ENCODE measurements around the gene SMAD3.

Gene SMAD3

DNA sequence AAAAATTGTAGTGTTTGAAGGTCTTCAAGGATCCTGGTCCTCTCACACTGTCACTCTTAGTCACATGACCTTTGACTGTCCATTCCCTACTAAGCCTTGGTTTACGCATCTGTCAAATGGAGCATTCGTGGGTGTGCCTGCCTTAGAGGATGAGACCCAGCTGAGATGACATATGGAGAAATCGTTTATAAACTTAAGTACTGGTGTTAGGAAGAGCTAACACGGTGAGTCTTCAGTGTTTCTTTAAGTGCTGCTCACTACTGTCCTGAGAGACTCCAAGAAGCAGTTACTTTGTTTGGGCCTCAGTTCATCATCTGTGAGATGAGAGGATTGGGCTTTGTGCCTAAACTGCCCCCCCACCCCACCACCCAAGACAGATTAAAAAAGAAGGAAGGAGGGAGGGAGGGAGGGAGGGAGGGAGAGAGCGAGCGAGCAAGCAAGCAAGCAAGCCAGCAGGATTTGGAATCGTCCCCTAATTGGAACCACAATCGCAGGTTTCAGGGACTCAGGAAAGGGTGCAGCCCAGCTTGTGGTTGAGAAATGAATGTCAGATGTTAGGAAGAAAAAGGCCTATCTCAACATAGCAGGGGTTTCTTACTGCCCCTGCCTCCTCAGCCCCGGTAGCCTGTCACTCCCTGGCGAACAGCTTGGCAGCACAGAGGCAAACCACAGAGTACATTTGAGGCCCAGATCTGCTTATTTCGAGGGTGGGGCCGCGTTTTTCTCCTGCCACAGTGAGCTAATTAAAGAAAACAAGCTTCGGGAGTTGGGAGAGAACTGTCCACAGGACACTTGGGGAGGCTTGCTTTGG, 32.7 kb downstream of the SMAD3 start:
- DNase-seq, result peak; percentile 63

DNA sequence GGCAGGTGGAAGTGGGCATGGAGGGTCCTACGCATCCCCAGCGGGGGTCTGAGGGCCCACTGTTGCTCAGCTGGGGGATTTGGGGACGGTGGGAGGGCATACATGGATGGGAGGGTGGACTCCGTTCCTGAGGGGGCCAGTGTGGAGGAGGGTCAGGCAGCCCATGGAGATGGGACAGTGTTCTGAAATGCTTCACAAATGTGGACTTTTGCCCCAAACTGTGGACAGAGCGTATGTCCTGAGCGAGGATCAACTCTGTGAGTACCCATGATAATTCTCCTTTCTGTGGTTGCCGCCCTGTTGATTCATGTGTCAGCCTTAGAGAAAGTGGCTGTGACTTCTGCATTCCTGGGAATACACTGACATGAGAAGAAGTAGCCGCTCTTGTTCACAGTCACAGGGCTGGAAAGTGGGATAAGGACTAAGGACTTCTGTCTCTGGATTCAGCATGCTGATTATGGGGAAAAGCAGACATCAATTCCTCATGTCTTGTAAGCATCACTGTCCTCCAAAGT, 33.4 kb downstream of the SMAD3 start:
- no peak for DNase-seq

DNA sequence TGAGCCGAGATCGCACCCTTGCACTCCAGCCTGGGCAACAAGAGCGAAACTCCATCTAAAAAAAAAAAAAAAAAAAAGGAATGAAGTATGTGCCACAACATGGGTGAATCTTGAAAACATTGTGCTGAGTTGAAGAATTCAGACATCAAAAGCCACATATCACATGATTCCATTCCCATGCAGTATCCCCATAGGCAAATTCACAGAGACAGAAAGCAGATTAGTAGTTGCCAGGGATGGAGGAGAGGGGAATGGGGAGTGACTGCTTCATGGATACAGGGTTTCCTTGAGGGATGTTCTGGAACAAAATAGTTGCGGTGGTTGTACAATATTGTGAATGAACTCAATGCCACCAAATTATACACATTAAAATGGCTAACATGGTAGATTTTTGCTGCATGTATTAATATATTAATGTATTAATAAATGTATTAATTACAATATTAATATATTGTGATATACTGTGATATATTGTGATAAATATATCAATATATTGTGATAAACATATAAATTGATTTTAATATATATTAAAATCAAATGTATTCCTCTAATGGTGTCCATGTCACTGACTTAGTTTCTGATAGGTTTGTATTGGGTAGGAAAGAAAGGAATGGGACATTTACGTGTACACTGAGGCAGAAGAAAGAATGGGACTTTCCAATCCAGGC, 34.9 kb downstream of the SMAD3 start:
- DNase-seq, result no peak

DNA sequence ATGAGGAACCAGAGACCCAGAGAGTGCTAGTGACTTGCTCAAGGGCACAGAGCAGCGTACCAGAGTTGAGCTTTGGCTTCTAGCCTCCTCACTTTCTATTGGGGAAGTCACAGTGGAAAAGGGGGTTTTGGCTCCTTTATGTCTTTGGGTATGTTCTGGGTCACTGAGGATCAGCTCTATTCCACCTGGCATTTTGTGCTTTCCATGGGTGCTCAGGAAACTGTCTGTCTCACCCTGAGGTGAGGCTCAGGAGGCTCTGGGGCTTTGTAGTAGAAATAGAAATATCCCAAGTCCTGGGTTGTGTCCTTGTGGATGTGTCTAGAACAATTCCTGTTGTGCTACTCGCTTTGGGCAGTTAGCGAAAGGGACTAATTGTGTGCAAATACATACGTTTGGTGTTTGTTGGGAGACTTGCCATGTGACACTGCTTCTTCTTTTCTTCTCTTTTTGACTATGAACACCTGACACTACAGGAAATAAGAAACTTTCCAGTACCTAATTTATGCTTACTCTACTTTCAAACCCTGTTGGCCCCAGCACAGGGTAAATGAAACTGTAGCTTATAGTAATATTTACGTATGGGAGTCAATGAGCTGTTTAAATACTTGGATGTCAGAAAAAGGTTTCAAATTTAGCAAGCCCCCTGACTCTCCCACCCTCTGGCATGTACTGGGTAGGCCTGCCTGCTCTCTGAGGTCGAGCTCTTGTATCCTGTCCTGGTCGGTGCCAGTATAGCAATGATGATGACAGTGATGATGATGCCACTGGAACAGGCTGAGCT, 35.6 kb downstream of the SMAD3 start:
- peak; percentile 61 for DNase-seq

GRCh38 chr15:67101911-67102598, 36.7 kb downstream of the SMAD3 start:
- DNase-seq, result peak; percentile 84

GRCh38 chr15:67102599-67102929, 37.2 kb downstream of the SMAD3 start:
- DNase-seq, result no peak

- no peak for DNase-seq
Observed at GRCh38 chr15:67103021-67103420, 37.6 kb downstream of the SMAD3 start.

- DNase-seq, result no peak
Observed at GRCh38 chr15:67103432-67103831, 38.0 kb downstream of the SMAD3 start.

- DNase-seq, result peak; percentile 51
Observed at GRCh38 chr15:67103869-67104268, 38.5 kb downstream of the SMAD3 start.

GRCh38 chr15:67104510-67104909, 39.1 kb downstream of the SMAD3 start:
- DNase-seq, result no peak

GRCh38 chr15:67105065-67105951, 39.9 kb downstream of the SMAD3 start:
- no peak for DNase-seq

- no peak for DNase-seq
Observed at GRCh38 chr15:67105991-67106763, 40.8 kb downstream of the SMAD3 start.

DNA sequence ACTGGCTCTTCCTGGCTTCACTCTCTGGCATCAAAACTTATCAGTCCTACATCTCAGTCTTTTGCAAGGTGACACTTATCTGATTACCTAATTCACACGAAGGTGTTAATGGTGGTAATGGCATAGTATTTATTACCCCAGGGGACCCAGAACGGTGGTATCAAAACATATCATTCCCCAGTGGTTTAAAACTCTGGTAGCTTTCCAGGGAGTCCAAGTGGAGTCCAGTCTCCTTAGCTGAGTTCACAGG, 41.3 kb downstream of the SMAD3 start:
- DNase-seq, result no peak

DNA sequence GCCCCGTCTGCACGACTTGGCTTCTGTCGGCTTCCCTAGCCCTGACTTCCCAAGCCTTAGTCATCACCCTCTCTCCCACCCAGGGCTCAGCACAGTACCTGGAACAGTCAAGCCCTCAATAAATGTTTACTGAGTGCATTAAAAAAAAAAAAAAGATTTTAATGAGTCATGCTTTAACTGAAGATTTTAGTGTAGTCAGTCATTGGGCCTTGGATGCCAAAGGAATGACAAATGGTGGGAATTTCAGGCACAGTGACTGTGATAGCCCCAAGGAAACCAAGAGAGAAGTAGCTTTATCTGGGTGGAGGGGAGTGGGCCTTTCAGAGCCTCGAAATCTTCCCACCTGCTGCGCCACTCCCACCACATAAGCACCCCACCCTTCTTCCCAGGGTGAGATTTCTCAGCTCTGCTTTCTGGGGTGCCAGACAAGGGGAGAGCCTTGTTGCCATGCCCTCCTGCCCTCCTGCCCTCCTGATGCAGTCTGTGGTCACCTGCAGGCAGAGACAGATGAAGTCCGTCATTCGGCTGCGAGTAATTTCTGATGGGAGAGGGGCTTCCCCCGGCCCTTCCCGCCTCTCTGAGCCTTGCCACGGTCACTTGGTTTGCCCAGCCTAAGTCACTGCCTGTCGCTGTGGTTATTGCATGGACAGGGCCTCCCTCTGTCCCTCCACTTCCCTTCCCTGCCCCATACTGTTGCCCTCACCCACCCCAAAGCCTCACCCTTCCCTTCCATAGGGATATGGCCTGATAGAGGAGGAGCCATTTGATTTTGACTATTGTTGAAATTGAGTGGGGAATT, 41.8 kb downstream of the SMAD3 start:
- DNase-seq, result no peak

DNA sequence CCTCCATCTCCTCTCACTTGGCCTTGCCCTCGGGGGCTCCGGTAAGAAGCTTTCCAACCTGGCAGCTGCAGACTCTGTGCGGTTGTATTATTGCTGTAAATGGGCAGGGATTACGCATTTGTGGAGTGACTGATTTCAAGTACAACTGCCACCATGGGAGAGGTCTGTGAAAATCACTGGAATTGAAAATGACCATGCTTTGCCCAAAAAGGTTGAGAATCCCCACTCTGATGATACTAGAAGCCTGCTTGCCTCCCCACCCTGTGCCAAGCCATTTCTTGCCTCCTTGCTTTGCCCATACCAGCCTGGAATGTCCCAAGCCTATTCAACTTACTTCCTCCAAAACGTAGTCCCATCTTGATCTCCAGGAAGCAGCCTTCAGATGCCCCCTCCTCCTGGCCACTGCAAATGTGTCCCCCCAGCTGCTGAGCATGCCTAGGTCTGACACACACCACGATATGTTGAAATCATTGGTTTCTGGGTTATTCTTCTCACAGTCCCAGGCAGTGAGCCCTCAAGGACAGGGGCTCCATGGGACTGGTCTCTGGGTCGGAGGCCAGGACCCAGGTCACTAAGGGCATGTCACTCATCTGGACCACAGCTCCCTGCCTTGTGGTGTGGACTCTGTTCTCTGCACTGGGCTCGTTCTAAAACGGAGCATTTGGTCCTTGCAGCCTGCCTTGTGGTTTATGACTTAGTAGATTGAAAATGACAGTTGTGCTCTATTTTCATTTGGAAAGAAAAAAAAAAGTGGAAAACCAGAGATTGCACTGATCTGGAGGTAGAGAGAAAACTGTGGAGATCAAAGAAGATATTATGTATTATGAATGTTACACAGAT, 42.9 kb downstream of the SMAD3 start:
- no peak for DNase-seq

DNA sequence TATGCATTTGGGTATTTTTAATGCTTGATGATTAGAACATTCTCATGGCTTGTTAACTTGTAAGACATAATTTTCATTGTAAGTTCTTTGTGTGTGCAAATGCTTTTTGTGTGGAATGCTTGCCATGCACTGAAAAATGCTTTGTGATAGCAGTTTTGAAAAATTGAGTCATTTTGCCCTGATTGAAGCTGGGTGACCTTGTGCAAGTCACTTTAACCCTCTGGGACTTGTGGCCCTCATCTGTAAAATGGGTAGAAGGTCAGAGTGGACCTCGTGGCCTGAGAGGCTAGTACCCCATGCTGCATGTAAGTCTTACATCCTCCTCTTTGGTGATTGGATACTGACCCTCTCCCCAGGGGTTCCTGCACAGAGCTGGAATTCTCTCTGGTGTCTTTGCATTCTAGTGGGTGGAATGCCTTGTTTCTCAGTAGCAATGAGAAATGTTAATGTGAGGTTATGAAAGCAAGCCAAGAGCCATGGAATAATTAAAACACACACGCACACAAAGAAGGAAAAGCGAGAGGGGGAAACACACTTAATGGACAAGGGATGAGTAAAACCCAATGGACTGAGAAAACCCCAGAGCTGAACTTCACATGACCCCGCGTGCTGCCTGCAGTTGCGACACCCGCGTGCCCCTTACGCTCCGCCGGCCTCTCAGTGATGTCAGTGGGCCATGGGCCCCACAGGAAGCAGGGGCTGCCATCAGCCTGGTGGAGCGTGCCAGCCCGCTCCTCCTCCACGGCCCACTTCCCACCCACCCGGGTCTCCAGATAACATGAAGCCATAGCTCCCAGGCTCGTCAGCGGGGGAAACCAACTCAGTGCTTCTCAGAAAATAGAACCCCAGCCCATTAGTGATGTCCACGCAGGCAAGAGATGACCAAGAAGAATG, 44.0 kb downstream of the SMAD3 start:
- no peak for DNase-seq

DNA sequence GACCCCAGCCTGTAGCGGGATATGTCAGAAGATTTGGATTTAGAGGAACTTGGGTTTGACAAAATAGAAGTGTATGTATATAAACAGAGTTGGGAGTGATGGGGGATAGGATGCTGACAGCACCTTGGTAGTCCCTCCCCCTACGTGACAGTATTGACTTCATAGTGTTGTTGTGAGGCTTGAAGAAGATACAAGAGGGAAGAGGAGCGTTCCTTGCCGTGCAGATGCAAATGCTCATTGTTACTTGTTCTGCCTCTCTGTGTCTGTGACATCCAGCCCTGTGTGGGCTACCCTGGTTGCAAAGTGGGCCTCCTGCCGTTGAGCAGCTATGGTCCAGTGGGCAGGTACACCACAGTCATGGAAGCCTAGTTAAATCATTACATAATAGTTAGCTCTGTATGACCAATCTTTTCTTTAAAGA, 45.0 kb downstream of the SMAD3 start:
- no peak for DNase-seq
